GM21515 (cell line): ENCODE data around the gene CACNA1G.

Experiments
- ATAC-seq: cut with Tn5 transposase; IDR thresholded peaks from one replicate; pipeline ENCODE4 v1.9.1; 2021; ENCODE audit not compliant: unreplicated experiment

The CACNA1G gene

GRCh38 chr17:50585891-50586290 lies 25.4 kb downstream of the CACNA1G start:
- ATAC-seq = no peak

DNA sequence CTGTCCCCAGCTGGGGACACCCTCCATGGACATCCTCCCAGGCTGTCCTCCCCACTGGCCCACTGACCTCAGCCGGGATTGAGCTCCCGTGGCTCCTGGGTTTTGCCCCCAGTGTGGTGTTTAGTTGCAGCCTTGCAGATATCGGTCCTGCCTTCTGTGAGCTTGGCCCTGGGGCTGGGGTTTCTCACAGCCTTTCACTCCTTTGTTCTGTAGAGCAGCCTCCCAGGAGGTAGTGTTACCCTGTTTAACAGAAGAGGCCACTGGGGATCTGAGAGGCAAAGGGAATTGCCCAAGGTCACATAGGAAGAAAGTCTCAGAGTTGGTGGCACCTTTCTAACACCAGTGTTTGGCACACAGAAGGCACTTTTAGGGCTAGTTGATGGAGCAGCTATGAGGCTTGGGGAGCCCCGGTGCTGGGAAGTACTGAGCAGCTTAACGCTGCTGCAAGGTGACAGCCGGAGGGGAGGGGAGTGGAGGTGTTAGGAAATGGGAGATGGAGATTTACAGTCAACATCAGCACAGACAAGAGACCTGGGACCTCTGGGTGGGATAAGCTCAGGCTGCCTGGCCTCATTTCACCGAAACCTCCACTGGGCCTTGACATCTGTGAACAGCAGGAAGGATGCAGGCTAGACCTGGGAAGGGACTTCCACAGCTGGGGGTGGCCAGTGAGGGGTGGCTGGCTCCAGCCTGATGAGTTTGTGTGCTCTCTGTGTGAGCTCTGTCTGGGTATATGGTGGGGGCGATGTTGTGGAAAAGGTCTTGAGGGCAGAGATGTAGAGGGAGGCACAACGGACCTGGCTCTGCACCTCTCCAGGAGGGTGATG lies 26.1 kb downstream of the CACNA1G start:
- no peak for ATAC-seq

- ATAC-seq = no peak
Measured at GRCh38 chr17:50587571-50587970, 27.1 kb downstream of the CACNA1G start.

DNA sequence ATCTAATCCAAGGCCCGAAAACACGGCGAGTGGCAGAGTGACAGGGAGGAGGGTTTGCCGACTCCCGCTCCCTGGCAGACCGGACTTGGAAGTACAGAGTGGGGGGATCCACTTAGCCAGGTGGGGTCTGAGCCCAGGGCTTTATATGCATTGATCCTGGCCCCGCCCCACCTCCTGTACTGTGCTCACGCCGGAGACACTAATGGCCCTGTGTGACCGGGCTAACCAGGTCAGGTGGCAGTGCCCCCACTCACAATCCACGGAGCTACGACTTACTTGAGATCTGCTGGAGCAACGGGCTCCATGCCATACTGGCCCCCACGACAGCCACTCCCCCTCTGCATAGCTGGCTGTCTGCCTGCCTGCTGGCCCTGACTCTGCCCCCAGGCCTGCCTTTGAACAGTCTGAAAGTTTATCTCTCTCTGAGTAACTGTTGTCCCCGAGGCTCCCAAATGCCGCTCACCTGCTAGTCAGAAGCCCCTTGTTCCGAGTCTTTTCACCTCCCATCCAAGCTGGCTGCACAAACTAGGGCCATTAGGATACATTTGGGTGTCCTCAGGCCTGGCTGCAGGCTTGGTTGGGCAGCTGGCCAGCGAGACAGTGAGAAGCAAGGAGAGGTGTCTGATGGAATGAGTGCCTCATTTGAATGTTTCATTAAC lies 28.0 kb downstream of the CACNA1G start:
- ATAC-seq = no peak

- no peak for ATAC-seq
Measured at GRCh38 chr17:50589095-50589705, 28.7 kb downstream of the CACNA1G start.

- ATAC-seq = no peak
Measured at GRCh38 chr17:50590946-50591737, 30.6 kb downstream of the CACNA1G start.

DNA sequence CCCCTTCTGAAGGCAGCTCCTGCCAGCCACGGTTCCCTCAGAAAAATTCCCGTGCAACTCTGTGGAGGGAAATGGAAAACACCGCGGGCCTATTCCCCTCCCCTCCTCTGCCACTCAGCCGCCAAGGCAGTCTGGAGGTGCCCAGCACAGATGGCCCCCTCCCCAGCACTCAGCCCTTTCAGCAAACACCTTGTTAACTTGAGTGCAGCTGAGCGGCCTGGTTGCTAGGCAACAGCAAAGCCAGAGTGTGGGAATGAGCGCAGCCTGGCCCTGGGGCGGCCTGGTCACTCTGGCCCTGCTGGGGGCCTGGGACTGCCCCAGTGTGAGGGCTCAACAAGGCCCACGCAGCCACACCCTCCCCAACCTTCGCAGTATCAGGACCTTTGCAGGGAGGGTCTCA lies 32.8 kb downstream of the CACNA1G start:
- ATAC-seq = no peak

DNA sequence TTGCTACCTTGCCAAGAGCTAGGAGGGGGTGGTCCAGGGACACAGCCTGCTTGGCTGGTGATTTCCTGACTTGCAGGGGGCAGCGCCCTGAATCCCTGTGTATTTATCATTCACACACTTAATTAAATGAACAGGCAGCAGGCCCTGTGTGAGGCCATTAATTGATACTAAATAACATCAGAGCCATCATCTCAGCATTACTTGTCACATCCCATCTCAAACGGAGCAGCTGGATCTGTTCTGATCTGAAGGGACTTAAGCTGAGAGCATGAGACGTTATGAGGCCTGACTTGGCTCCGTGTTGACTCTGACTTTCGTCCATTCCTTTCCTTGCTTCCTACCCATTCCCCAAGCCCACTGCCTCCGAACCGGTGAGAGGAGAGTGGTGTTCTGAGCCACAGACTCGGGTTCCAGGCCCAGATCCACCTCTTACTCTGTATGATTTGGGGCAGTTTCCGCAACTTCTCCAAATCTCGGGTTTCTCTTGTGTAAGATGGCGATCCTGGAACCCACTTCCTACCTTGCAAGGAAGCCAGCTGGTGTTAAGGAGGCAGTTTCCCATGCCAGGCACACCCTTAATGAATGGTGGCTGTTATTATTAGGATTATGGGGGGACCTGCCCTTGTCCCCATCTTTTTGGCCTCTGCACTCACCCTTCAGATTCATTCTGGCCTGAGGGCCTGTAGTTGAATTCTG lies 33.8 kb downstream of the CACNA1G start:
- no peak for ATAC-seq

DNA sequence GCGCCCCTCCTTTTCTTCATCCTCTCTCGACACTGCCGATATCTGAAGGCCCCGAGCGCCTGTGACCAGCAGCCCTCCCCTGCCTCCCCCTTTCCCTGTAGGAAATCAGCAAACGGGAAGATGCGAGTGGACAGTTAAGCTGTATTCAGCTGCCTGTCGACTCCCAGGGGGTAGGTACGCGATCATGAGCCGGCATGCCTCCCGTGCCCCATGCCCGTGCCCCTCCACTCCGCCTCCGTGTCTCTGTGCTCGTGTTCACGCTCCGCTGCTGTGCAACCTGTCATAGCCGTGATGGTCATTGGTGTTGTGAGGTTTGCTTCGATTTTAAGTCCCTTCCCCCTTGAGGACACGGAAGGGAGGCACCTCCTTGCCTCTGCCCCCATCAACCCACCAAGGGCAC lies 34.4 kb downstream of the CACNA1G start:
- no peak for ATAC-seq

DNA sequence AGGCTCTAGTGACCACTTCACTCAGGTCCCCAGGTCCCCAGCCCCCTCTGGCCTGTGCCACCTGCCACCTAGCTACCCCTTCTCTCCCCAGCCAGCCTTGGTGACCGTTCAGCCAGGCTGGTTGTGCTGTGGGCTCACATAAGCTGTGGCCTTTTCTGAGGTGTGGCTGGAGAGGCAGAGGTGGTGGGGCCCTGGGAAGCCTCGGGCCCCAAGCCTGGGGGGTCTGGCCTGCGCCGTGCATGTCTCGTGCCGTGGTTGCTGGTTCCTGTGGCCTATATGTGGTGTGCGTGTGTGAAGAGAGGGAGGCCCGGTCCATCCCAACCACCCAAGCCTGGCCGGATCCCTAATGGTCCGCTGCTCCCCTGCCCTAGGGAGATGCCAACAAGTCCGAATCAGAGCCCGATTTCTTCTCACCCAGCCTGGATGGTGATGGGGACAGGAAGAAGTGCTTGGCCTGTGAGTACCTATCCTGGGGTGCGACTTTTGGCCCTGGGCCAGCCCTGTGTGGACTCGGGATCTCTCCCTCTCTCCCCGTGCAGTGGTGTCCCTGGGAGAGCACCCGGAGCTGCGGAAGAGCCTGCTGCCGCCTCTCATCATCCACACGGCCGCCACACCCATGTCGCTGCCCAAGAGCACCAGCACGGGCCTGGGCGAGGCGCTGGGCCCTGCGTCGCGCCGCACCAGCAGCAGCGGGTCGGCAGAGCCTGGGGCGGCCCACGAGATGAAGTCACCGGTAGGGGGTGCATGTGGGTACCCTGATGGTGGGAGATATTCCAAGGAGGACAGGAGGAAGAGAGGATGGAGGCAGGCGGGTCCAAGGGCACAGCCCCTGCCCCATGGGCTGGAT lies 35.9 kb downstream of the CACNA1G start:
- no peak for ATAC-seq

DNA sequence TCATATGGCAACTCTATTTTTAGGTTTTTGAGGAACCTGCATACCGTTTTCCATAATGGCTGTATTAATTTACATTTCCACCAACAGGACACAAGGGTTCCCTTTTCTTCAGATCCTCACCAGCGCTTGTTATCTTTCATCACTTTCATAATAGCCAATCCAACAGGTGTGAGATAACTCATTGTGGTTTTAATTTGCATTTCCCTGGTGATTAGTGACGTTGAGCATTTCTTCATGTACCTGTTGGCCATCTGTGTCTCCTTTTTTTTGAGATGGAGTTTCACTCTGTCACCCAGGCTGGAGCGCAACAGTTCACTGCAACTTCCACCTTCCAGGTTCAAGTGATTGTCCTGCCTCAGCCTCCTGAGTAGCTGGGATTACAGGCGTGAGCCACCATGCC lies 38.0 kb downstream of the CACNA1G start:
- no peak for ATAC-seq

- ATAC-seq = no peak
Measured at GRCh38 chr17:50599606-50600005, 39.1 kb downstream of the CACNA1G start.

GRCh38 chr17:50601823-50602375 lies 41.4 kb downstream of the CACNA1G start:
- ATAC-seq = no peak

DNA sequence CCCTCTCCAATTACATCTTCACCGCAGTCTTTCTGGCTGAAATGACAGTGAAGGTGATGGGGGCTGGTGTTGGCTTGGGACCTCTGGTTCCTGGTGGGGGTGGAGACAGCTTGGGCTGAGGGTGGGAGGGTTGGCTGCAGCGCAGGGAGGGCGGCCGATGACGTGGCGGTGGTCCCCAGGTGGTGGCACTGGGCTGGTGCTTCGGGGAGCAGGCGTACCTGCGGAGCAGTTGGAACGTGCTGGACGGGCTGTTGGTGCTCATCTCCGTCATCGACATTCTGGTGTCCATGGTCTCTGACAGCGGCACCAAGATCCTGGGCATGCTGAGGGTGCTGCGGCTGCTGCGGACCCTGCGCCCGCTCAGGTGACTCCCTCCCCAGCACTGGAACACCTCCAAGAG lies 42.3 kb downstream of the CACNA1G start:
- no peak for ATAC-seq

DNA sequence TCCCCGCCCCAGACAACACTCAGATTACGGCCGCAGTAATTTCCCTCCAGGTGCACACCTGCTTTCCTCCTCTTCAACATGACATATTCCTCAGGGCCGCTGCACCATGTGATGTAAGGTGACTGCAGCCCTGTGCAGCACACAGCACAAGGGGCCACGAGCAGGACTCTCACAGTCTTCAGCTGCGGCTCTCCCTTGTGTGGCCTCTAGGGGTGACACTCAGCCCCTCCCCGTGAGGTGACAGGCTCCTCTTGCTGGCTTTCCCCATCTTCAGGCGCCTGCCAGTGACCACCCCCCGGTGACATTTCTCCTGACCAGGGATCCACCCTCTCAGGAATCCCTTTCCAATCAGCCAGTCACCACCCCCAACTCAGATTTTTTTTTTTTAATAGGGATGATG lies 42.8 kb downstream of the CACNA1G start:
- no peak for ATAC-seq

- ATAC-seq = no peak
Measured at GRCh38 chr17:50604513-50604912, 44.0 kb downstream of the CACNA1G start.

- no peak for ATAC-seq
Measured at GRCh38 chr17:50605429-50605828, 44.9 kb downstream of the CACNA1G start.

DNA sequence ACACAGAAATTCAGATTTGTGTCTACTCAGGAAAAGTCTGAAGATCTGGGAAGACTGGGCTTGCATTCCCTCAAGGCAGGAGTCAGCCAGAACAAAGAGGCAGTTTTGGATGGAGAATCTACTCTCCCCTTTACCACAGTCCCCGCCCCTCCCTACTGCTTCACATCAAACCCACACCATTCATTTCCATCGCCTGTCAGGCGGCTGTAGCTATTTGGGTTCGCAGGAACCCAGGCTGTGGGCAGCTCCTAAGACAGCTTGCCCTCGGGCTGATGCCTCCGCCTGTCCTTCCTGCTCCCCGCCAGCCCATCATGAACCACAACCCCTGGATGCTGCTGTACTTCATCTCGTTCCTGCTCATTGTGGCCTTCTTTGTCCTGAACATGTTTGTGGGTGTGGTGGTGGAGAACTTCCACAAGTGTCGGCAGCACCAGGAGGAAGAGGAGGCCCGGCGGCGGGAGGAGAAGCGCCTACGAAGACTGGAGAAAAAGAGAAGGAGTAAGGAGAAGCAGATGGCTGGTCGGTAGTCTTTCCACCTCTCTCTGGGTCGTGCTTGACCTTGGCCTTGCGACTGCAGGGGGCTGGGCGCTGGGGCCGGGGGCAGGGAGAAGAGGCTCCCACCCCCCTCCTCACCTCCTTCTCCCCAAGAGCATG lies 47.1 kb downstream of the CACNA1G start:
- ATAC-seq = no peak
